ENCODE results near the gene PACSIN2.

DNA sequence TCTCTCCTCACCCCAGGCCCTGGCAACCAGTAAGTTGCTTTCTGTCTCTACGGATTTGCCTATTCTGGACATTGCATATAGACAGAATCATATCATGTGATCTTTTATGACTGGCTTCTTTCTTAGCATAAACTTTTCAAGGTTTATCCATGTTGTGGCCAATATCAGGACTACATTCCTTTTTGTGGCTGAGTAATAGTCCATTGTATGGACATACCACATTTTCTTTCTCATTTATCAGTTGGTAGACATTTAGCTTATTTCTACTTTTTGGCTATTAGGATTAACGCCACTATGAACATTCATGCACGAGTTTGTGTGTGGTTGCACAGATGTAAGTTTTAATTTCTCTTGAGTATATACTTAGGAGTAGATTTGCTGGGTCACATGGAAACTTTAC lies 193.6 kb downstream of the PACSIN2 start:
- TF ChIP-seq, protein P1, sequence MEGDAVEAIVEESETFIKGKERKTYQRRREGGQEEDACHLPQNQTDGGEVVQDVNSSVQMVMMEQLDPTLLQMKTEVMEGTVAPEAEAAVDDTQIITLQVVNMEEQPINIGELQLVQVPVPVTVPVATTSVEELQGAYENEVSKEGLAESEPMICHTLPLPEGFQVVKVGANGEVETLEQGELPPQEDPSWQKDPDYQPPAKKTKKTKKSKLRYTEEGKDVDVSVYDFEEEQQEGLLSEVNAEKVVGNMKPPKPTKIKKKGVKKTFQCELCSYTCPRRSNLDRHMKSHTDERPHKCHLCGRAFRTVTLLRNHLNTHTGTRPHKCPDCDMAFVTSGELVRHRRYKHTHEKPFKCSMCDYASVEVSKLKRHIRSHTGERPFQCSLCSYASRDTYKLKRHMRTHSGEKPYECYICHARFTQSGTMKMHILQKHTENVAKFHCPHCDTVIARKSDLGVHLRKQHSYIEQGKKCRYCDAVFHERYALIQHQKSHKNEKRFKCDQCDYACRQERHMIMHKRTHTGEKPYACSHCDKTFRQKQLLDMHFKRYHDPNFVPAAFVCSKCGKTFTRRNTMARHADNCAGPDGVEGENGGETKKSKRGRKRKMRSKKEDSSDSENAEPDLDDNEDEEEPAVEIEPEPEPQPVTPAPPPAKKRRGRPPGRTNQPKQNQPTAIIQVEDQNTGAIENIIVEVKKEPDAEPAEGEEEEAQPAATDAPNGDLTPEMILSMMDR (conservative IDR thresholded peaks at IDR 0.05; ENCODE audit: low read depth in 2 of 2): no peak
- TF ChIP-seq, protein P2, sequence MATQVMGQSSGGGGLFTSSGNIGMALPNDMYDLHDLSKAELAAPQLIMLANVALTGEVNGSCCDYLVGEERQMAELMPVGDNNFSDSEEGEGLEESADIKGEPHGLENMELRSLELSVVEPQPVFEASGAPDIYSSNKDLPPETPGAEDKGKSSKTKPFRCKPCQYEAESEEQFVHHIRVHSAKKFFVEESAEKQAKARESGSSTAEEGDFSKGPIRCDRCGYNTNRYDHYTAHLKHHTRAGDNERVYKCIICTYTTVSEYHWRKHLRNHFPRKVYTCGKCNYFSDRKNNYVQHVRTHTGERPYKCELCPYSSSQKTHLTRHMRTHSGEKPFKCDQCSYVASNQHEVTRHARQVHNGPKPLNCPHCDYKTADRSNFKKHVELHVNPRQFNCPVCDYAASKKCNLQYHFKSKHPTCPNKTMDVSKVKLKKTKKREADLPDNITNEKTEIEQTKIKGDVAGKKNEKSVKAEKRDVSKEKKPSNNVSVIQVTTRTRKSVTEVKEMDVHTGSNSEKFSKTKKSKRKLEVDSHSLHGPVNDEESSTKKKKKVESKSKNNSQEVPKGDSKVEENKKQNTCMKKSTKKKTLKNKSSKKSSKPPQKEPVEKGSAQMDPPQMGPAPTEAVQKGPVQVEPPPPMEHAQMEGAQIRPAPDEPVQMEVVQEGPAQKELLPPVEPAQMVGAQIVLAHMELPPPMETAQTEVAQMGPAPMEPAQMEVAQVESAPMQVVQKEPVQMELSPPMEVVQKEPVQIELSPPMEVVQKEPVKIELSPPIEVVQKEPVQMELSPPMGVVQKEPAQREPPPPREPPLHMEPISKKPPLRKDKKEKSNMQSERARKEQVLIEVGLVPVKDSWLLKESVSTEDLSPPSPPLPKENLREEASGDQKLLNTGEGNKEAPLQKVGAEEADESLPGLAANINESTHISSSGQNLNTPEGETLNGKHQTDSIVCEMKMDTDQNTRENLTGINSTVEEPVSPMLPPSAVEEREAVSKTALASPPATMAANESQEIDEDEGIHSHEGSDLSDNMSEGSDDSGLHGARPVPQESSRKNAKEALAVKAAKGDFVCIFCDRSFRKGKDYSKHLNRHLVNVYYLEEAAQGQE (IDR thresholded peaks at IDR 0.05; ENCODE audit: unreplicated experiment): no peak
- TF ChIP-seq POLR2AphosphoS5 (IDR thresholded peaks at IDR 0.05; ENCODE audit: low read depth): no peak
- no peak for TF ChIP-seq EZH2 (IDR thresholded peaks at IDR 0.05; ENCODE audit: low read depth, unreplicated experiment)
- no peak for TF ChIP-seq STAT1 (IDR thresholded peaks at IDR 0.05; ENCODE audit: unreplicated experiment)
- no peak for TF ChIP-seq JUNB (IDR thresholded peaks at IDR 0.05; ENCODE audit: unreplicated experiment)
- no peak for TF ChIP-seq NANOG (IDR thresholded peaks at IDR 0.05; ENCODE audit: borderline replicate concordance)
- TF ChIP-seq, protein P3, sequence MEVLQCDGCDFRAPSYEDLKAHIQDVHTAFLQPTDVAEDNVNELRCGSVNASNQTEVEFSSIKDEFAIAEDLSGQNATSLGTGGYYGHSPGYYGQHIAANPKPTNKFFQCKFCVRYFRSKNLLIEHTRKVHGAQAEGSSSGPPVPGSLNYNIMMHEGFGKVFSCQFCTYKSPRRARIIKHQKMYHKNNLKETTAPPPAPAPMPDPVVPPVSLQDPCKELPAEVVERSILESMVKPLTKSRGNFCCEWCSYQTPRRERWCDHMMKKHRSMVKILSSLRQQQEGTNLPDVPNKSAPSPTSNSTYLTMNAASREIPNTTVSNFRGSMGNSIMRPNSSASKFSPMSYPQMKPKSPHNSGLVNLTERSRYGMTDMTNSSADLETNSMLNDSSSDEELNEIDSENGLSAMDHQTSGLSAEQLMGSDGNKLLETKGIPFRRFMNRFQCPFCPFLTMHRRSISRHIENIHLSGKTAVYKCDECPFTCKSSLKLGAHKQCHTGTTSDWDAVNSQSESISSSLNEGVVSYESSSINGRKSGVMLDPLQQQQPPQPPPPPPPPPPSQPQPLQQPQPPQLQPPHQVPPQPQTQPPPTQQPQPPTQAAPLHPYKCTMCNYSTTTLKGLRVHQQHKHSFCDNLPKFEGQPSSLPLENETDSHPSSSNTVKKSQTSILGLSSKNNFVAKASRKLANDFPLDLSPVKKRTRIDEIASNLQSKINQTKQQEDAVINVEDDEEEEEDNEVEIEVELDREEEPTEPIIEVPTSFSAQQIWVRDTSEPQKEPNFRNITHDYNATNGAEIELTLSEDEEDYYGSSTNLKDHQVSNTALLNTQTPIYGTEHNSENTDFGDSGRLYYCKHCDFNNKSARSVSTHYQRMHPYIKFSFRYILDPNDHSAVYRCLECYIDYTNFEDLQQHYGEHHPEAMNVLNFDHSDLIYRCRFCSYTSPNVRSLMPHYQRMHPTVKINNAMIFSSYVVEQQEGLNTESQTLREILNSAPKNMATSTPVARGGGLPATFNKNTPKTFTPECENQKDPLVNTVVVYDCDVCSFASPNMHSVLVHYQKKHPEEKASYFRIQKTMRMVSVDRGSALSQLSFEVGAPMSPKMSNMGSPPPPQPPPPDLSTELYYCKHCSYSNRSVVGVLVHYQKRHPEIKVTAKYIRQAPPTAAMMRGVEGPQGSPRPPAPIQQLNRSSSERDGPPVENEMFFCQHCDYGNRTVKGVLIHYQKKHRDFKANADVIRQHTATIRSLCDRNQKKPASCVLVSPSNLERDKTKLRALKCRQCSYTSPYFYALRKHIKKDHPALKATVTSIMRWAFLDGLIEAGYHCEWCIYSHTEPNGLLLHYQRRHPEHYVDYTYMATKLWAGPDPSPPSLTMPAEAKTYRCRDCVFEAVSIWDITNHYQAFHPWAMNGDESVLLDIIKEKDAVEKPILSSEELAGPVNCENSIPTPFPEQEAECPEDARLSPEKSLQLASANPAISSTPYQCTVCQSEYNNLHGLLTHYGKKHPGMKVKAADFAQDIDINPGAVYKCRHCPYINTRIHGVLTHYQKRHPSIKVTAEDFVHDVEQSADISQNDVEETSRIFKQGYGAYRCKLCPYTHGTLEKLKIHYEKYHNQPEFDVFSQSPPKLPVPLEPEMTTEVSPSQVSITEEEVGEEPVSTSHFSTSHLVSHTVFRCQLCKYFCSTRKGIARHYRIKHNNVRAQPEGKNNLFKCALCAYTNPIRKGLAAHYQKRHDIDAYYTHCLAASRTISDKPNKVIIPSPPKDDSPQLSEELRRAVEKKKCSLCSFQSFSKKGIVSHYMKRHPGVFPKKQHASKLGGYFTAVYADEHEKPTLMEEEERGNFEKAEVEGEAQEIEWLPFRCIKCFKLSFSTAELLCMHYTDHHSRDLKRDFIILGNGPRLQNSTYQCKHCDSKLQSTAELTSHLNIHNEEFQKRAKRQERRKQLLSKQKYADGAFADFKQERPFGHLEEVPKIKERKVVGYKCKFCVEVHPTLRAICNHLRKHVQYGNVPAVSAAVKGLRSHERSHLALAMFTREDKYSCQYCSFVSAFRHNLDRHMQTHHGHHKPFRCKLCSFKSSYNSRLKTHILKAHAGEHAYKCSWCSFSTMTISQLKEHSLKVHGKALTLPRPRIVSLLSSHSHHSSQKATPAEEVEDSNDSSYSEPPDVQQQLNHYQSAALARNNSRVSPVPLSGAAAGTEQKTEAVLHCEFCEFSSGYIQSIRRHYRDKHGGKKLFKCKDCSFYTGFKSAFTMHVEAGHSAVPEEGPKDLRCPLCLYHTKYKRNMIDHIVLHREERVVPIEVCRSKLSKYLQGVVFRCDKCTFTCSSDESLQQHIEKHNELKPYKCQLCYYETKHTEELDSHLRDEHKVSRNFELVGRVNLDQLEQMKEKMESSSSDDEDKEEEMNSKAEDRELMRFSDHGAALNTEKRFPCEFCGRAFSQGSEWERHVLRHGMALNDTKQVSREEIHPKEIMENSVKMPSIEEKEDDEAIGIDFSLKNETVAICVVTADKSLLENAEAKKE (CRISPR knock-in tag; IDR thresholded peaks at IDR 0.05): no peak
- no peak for TF ChIP-seq EZH2phosphoT487 (IDR thresholded peaks at IDR 0.05; ENCODE audit: unreplicated experiment)
- TF ChIP-seq ZNF114 (CRISPR knock-in tag; IDR thresholded peaks at IDR 0.05): no peak
- no peak for TF ChIP-seq ZNF331 (CRISPR knock-in tag; IDR thresholded peaks at IDR 0.05; ENCODE audit: low read depth)

All from GM23338 (cell line).